ENCODE data around the gene ATMIN.

ATMIN gene

DNA sequence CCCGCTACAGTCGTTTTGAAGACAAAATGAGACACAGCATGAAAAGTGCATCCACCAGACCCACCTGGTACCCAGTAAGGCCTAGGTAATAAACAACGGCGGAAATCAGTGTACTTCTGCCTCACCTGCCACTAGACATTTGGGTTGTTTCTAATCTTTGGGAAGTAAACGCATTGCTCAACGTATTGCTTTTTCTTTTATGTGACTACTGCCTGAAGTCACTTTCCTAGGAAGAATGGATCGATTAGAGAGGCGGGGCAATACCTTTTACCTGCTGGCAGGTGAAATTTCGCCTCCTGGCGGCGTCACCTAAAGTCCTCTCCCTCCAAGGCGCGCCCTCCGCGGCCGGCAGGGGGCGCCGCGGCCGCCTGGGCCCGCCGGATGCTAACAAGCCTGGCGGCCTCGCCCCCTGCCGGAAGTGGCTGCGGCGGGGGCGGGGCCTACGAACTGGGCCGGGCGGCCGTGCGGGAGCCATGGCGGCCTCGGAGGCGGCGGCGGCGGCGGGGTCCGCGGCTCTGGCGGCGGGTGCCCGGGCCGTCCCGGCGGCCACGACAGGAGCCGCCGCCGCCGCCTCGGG is at the start of gene ATMIN:
ATMIN (plus strand) TSS at position 445 of the 577 bp plus-strand sequence; CDS start at position 474, 29 bp downstream.
- DNase-seq = no peak

DNA sequence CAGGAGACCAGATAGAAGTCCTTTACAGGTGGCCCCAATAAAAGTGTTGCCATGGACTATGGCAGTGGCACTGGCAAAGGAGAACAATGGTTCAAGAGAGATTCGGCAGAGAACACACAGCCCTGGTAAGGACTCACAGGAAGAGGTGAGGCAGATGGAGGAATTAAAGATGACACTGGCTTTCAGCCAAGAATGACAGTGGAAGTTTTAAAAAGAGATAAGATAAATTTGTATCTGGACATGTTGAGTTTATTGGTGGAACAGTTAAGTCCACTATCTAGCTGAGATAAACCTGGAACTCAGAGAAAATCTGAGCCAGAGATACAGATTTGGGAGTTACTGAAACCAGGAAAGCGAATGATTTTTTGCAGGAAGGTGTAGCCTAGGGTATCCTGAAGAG is 49.1 kb upstream of the ATMIN start:
- DNase-seq = no peak

DNA sequence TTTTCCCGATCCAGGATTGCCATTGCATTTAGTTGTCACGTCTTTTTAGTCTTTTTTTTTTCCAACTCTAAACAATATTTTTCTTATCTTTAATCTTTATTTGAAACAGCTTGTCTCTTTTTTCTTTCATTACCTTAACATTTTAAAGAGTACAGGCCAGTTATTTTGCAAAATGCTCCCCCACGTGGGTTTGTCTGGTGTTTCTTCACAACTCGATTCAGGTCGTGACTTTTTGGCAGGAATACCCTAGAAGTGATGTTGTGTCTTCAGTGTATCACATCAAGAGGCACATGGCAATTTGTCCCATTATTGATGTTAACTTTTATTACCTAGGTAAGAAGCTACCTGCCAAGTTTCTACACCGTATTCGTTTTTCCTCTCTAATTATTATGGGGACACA is 46.9 kb upstream of the ATMIN start:
- DNase-seq = no peak

DNA sequence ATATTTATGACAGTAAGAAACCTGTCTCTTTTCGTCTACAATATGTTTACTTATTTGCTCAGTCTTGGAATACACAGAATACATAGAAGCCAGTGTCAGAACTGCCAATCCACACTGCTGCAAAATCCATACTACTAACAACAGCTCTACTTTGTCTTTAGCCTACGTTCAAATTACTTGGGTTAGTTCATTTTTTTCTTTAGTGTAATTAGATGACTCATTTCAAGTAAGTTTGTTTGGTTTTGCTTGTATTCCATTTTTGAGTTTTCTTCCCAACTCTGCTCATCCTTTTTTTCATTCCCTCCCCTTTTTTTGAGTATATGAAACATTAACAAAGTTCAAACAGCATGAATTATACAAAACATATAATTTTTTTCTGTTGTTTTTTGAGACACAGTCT is 45.8 kb upstream of the ATMIN start:
- no peak for DNase-seq

- DNase-seq = no peak
Measured at GRCh38 chr16:80990577-80990976, 45.1 kb upstream of the ATMIN start.

- no peak for DNase-seq
Measured at GRCh38 chr16:80990978-80991377, 44.7 kb upstream of the ATMIN start.

DNA sequence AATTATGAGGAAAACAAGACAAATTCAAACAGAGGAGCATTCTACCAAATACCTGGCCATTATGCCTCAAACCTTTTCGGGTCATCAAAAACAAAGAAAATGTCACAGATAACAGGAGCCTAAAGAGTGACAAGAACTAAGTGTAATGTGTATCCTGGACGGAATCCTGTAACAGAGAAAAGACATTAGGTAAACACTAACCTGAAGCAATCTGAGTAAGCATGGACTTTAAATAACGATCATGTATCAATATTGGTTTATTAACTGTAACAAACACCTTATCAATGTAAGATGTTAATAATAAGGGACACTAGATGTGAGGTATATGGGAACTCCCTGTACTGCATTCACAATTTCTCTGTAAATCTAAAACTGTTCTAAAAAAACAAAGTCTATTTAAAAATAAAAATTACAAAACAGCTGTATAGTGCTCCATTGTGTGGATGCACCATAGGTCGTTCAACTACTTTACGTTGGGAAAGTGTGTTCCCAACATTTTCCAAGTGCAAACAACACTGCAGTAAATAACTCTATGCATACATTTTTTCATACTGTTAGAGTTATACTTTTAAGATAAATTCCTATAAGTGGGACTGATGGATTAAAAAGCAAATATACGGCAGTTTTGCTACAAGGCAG is 43.7 kb upstream of the ATMIN start:
- DNase-seq = no peak

- DNase-seq = no peak
Measured at GRCh38 chr16:80992676-80993293, 42.9 kb upstream of the ATMIN start.

DNA sequence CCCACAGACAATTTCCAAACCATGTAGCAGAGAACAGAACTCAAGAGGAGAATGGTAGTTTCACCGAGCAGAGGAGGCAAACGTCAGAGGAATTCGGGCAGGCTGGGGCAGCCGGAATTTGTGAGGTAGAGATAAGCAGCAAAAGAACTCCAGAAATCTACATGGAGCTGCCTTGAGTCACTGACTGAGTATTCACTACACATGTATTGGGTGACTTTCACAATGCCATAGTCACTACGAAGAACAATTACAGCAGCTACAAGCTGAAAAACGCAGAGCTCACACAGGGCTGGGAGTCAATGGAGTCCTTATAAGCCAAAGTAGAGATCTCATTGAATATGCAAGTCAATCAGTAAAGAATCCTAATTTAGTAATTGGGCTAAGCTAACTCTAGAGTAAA is 42.3 kb upstream of the ATMIN start:
- DNase-seq = no peak

- DNase-seq = no peak
Measured at GRCh38 chr16:80993834-80994233, 41.8 kb upstream of the ATMIN start.

DNA sequence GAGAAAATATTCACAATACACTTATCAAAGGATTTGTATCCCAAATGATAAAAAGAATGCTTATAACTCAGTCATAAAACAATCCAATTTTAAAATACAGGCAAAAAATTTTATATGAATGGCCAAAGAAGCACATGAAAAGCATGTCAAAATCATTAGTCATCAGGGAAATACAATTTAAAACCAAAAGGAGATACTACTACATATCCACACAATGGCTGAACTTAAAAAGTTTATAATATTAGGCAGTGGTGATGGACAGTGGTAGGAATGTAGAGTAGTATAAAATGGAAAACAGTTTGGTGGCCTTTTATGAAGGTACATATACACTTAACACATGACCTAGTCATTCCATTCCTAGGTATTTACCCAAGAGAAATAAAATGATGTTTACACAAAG is 41.2 kb upstream of the ATMIN start:
- no peak for DNase-seq

DNA sequence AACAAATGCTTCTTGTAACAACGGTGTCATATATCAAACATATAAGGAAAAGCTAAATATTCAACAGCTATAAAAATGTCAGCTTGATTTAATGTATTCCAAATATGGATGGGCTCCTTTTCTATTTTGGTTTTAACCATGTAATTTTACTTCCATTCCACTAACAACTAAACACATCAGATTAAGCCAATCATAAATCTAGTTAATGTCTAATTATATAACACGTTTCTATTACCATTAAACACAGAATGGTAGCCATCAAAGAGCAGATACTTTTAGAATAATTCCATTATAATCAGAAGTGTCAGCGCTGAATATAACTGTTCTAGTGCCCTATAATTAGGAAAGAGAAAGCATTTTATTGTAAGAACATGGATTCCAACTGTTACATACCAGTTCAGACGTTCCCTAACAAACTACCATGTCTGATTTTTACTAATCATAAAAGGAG is 38.9 kb upstream of the ATMIN start:
- no peak for DNase-seq

DNA sequence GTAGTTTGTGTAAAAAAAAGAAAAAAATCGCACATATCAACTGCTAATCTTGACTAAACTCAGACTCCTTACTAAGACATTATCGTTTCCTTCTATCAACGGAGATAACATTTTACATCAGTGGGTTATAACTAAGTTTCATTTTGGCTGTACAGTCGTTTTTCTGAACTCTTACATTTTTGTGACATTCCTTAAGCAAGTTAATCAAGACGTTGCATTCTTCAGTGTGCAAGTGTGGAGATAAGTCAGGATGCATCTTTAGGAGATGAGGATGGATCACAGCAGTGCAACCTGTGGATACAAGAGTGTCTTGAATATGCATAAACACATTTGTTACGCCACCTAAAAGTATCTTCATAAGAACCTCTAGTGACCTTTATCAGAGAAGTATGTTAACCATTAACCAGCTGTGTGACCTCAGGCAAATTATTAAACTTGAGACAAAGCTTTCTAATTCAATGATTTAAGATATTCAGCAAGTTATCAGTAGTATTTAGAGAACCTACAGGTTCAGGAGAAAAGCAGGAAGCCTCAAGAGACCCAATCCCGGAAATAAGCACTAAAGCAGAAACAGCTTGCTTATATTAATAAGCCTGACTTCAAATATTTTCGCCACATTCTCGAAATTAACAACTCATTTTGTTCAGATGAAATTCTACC is 38.4 kb upstream of the ATMIN start:
- DNase-seq = no peak

DNA sequence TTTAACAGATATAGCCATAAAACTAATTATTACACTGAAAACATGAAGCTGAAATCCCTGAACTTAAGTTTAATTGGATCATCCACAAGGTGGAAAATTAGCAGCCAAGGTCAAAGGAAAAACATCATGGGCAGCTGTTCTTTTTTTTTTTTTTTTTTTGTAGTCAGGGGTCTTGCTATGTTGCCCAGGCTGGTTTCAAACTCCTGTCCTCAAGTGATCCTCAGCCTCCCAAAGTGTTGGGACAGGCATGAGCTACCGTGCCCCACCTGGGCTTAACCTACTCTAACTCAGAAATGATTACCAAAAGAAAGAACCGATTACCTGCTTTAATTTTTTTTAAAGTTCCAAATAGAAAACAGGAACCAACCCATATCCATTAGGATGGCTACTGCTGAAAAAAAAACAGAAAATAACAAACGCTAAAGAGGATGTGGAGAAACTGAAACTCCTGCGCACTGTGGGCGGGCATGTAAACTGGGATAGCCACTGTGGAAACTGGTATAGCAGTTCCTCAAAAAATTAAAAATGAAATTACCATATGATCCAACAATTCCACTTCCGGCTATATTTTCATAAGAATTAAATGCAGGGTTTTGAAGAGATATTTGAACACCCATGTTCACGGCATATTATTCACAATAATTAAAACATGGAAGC is 37.5 kb upstream of the ATMIN start:
- no peak for DNase-seq

- DNase-seq = no peak
Measured at GRCh38 chr16:81000873-81001272, 34.8 kb upstream of the ATMIN start.

GRCh38 chr16:81001330-81001729 is 34.3 kb upstream of the ATMIN start:
- no peak for DNase-seq

GRCh38 chr16:81003064-81003463 is 32.6 kb upstream of the ATMIN start:
- no peak for DNase-seq

DNA sequence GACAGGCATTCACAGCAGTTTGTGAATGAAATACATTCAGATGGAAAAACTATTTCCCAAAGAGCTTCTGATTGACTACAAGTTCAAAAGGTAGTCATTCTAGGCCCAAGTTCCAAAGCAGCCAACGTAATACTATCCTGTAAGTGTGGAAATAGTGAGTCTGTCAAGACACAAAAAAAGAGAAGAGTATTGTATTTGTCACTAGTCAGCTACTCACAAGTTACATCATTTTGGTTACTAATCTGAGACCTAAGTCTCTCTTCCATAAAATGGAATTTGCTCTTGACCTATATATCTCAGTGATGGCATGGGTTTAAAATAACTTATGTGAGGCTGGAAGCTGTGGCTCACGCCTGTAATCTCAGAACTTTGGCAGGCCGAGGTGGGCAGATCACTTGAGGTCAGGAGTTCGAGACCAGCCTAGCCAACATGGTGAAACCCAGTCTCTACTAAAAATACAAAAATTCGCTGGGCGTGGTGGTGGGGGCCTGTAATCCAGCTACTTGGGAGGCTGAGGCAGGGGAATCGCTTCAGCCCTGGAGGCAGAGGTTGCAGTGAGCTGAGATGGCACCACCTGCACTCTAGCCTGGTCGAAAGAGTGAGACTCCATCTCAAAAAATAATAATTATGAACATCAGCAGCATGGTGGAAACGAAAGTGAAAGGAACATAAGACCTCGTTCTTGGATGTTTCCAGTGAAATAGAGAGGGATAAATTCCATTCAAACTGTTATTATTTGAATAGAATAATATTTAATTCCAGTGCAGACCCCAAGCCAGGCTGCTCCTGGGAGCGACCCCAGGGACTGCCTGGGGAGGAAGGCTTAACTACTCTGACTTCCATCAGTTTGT is 31.8 kb upstream of the ATMIN start:
- DNase-seq = no peak

- no peak for DNase-seq
Measured at GRCh38 chr16:81004646-81005353, 30.8 kb upstream of the ATMIN start.

GRCh38 chr16:81005610-81006161 is 30.0 kb upstream of the ATMIN start:
- no peak for DNase-seq

- no peak for DNase-seq
Measured at GRCh38 chr16:81006211-81006812, 29.3 kb upstream of the ATMIN start.

All from SIG-M5 (cell line).